HepG2 (cell line): ENCODE results near the gene METTL6. TPM values are rescaled to one million over a fixed set of nuclear protein-coding genes. Genes with fewer than 3 reads are reported as not detected.

Experiments
- ATF6 ChIP-seq: sonication (generic); formaldehyde crosslinking; conservative IDR thresholded peaks from 2 replicates; pipeline ENCODE4 v1.4.0; 2020; ENCODE audit warnings: missing genetic modification reagents
- CBX2 ChIP-seq, 2 experiments: fragments of 200-600 bp in 1 of 2; sonication (generic); formaldehyde crosslinking in 1 of 2; IDR thresholded peaks; 2 replicates each; pipeline versions ENCODE4 v1.7.0 to v1.8.1; 2018 to 2022; ENCODE audit warnings: low read depth in 2 of 2, low read length in 1 of 2, mild to moderate bottlenecking in 1 of 2, missing genetic modification reagents in 1 of 2
- CENPX ChIP-seq: sonication (generic); formaldehyde crosslinking; IDR thresholded peaks from 2 replicates; pipeline ENCODE4 v1.9.0; 2021; ENCODE audit warnings: mild to moderate bottlenecking, missing genetic modification reagents, moderate library complexity
- CHD2 ChIP-seq: IDR thresholded peaks from 2 replicates; pipeline ENCODE4 v1.6.1; 2011; ENCODE audit warnings: low read depth, low read length, improper control_type of control experiment
- GATAD1 ChIP-seq: IDR thresholded peaks from 2 replicates; pipeline ENCODE4 v1.6.1; 2016; ENCODE audit warnings: missing genetic modification reagents, missing compliant biosample characterization
- HNF4G ChIP-seq, 2 experiments: sonication (generic) in 1 of 2; formaldehyde crosslinking in 1 of 2; IDR thresholded peaks; 2 replicates each; pipeline versions ENCODE4 v1.4.0 to v1.6.1; 2011 to 2020; ENCODE audit warnings: borderline replicate concordance in 2 of 2, low read depth in 2 of 2, mild to moderate bottlenecking in 2 of 2, low read length in 1 of 2, missing genetic modification reagents in 1 of 2, moderate library complexity in 1 of 2
- IRX3 ChIP-seq: sonication (generic); formaldehyde crosslinking; IDR thresholded peaks from 2 replicates; pipeline ENCODE4 v1.8.1; 2023; ENCODE audit warnings: mild to moderate bottlenecking, low read depth, missing genetic modification reagents, borderline replicate concordance
- MED1 ChIP-seq: sonication (generic); formaldehyde crosslinking; IDR thresholded peaks from 2 replicates; pipeline ENCODE4 v1.4.0; 2020; ENCODE audit warnings: missing genetic modification reagents
- NFE2 ChIP-seq: sonication (generic); formaldehyde crosslinking; IDR thresholded peaks from 2 replicates; pipeline ENCODE4 v1.4.0; 2020; ENCODE audit warnings: missing genetic modification reagents
- NR2F6 ChIP-seq, 2 experiments: IDR thresholded peaks; 2 replicates each; pipeline ENCODE4 v1.6.1; 2016; ENCODE audit warnings: antibody characterized with exemption in 1 of 2, mild to moderate bottlenecking in 1 of 2
- NRL ChIP-seq: sonication (generic); formaldehyde crosslinking; IDR thresholded peaks from 2 replicates; pipeline ENCODE4 v1.5.0; 2020; ENCODE audit warnings: missing genetic modification reagents, mild to moderate bottlenecking, moderate library complexity, borderline replicate concordance
- PATZ1 ChIP-seq: sonication (generic); formaldehyde crosslinking; IDR thresholded peaks from 2 replicates; pipeline ENCODE4 v1.4.0; 2020; ENCODE audit warnings: missing genetic modification reagents
- POLR2AphosphoS5 ChIP-seq: IDR thresholded peaks from 2 replicates; pipeline ENCODE4 v1.6.1; 2012; ENCODE audit warnings: low read depth, low read length
- SOX13 ChIP-seq, 3 experiments: fragments of 450-650 bp in 1 of 3; sonication (generic) in 1 of 3; formaldehyde crosslinking in 1 of 3; IDR thresholded peaks in 2 of 3; conservative IDR thresholded peaks in 1 of 3; 2 replicates each; pipeline versions ENCODE4 v1.5.0 to v1.6.1; 2016 to 2020; ENCODE audit warnings: antibody characterized with exemption in 1 of 3, mild to moderate bottlenecking in 1 of 3, missing compliant biosample characterization in 1 of 3, missing genetic modification reagents in 1 of 3, moderate library complexity in 1 of 3
- TBP ChIP-seq: sonication (generic); formaldehyde crosslinking; IDR thresholded peaks from 2 replicates; pipeline ENCODE4 v1.5.0; 2020; ENCODE audit warnings: missing genetic modification reagents
- TRAFD1 ChIP-seq: sonication (generic); formaldehyde crosslinking; IDR thresholded peaks from 2 replicates; pipeline ENCODE4 v1.5.1; 2020; ENCODE audit warnings: missing genetic modification reagents, mild to moderate bottlenecking, borderline replicate concordance
- ZBTB38 ChIP-seq: sonication (generic); formaldehyde crosslinking; IDR thresholded peaks from 2 replicates; pipeline ENCODE4 v1.5.1; 2020; ENCODE audit warnings: mild to moderate bottlenecking, missing genetic modification reagents
- ZNF10 ChIP-seq: sonication (generic); formaldehyde crosslinking; IDR thresholded peaks from 2 replicates; pipeline ENCODE4 v1.4.0; 2020; ENCODE audit warnings: mild to moderate bottlenecking, low read depth, missing genetic modification reagents, borderline replicate concordance
- ZNF234 ChIP-seq: sonication (generic); formaldehyde crosslinking; conservative IDR thresholded peaks from 2 replicates; pipeline ENCODE4 v1.5.1; 2020; ENCODE audit warnings: mild to moderate bottlenecking, missing genetic modification reagents
- ZNF274 ChIP-seq: sonication (generic); formaldehyde crosslinking; IDR thresholded peaks from 2 replicates; pipeline ENCODE4 v1.5.1; 2020; ENCODE audit warnings: mild to moderate bottlenecking, missing genetic modification reagents
- ZNF331 ChIP-seq: sonication (generic); formaldehyde crosslinking; IDR thresholded peaks from 2 replicates; pipeline ENCODE4 v1.4.0; 2020; ENCODE audit warnings: missing genetic modification reagents
- ZNF615 ChIP-seq: sonication (generic); formaldehyde crosslinking; IDR thresholded peaks from 2 replicates; pipeline ENCODE4 v1.5.0; 2020; ENCODE audit warnings: mild to moderate bottlenecking, missing genetic modification reagents, borderline replicate concordance
- ZSCAN25 ChIP-seq: sonication (generic); formaldehyde crosslinking; IDR thresholded peaks from 2 replicates; pipeline ENCODE4 v1.8.0; 2022; ENCODE audit warnings: mild to moderate bottlenecking, missing genetic modification reagents
- polyA plus RNA-seq, 8 experiments: library from polyadenylated mRNA; depleted of rRNA in 3 of 8; stranded (reverse) in 7 of 8; unstranded in 1 of 8; fragments of >200 nt; fragmentation: Illumina TruSeq in 4 of 8; extraction: Trizol in 4 of 8; gene quantifications; 2 replicates each; pipeline versions ENCODE4 v1.2.1 to v1.2.3, GENCODE V29; 2011 to 2016; ENCODE audit warnings: low read depth in 4 of 8, missing spikeins in 1 of 8, mixed read lengths in 1 of 8; ENCODE audit not compliant: insufficient read depth in 1 of 8
- total RNA-seq, 5 experiments: library from RNA; depleted of rRNA; stranded (reverse); fragments of >200 nt; fragmentation: Illumina TruSeq; extraction: Trizol; gene quantifications; 2 replicates each; pipeline ENCODE4 v1.2.3, GENCODE V29; 2016; ENCODE audit warnings: low read depth in 1 of 5

Gene METTL6
- total and polyA plus RNA-seq, 2 of the 13 experiments (the other 11 are each of a cell fraction or from before 2014, with no cell fraction given) = 17.2 to 29.4 TPM

GRCh38 chr3:15427182-15427880 lies at the start of gene METTL6, which contains the start of gene EAF1 (continued):
- 0 out of 2 replicates have a peak, but pooled peaks have one; percentile 43 for TF ChIP-seq ZNF615 (CRISPR knock-in tag)
- peak; percentile 63 for TF ChIP-seq NRL
- TF ChIP-seq NFE2 (CRISPR knock-in tag) = no peak
- 0 out of 2 replicates have a peak, but pooled peaks have one; percentile 25 for TF ChIP-seq ZNF331 (CRISPR knock-in tag)
- TF ChIP-seq POLR2AphosphoS5 = peak; percentile 81
- no peak; the same call in none of the 2 replicates for TF ChIP-seq MED1 (CRISPR knock-in tag)
- peak; percentile 94 for TF ChIP-seq GATAD1 (CRISPR knock-in tag)
- TF ChIP-seq CHD2 = no peak
- no peak for TF ChIP-seq PATZ1
- TF ChIP-seq ZNF274 (CRISPR knock-in tag) = peak; percentile 29; the same call in 1 of the 2 replicates
- TF ChIP-seq SOX13 (IDR thresholded peaks at IDR 0.05) = no peak
- no peak for TF ChIP-seq SOX13 (CRISPR knock-in tag; conservative IDR thresholded peaks at IDR 0.05 in 1 of 2, IDR thresholded peaks at IDR 0.05 in 1 of 2)
- TF ChIP-seq CBX2 (IDR thresholded peaks at IDR 0.05; ENCODE audit: low read depth, low read length) = no peak
- no peak for TF ChIP-seq CBX2 (CRISPR knock-in tag; IDR thresholded peaks at IDR 0.05; ENCODE audit: low read depth)
- TF ChIP-seq ZNF234 (CRISPR knock-in tag) = no peak
- TF ChIP-seq TRAFD1 = no peak; the same call in 1 of the 2 replicates
- no peak for TF ChIP-seq TBP (CRISPR knock-in tag)
- TF ChIP-seq ZSCAN25 = no peak
- no peak for TF ChIP-seq CENPX (CRISPR knock-in tag)
- no peak for TF ChIP-seq ZNF10
- 0 out of 2 replicates have a peak, but pooled peaks have one; percentile 67 for TF ChIP-seq IRX3 (CRISPR knock-in tag)
- no peak for TF ChIP-seq NR2F6 (IDR thresholded peaks at IDR 0.05)
- 0 out of 2 replicates have a peak, but pooled peaks have one; percentile 7 for TF ChIP-seq NR2F6 (CRISPR knock-in tag; IDR thresholded peaks at IDR 0.05)
- no peak for TF ChIP-seq ATF6 (CRISPR knock-in tag)
- TF ChIP-seq HNF4G (IDR thresholded peaks at IDR 0.05; ENCODE audit: borderline replicate concordance, low read depth, low read length) = no peak; the same call in 1 of the 2 replicates
- no peak for TF ChIP-seq HNF4G (CRISPR knock-in tag; IDR thresholded peaks at IDR 0.05; ENCODE audit: borderline replicate concordance, low read depth)
- TF ChIP-seq ZBTB38 (CRISPR knock-in tag) = no peak
